GM12801 (cell line): ENCODE results near the gene ZFP62.

Experiments
- TF ChIP-seq, protein P1 (sequence below): IDR thresholded peaks from one replicate; pipeline ENCODE4 v1.5.1; 2011; ENCODE audit warnings: control low read depth; ENCODE audit not compliant: insufficient read length; ENCODE audit errors: extremely low read depth

Gene ZFP62

DNA sequence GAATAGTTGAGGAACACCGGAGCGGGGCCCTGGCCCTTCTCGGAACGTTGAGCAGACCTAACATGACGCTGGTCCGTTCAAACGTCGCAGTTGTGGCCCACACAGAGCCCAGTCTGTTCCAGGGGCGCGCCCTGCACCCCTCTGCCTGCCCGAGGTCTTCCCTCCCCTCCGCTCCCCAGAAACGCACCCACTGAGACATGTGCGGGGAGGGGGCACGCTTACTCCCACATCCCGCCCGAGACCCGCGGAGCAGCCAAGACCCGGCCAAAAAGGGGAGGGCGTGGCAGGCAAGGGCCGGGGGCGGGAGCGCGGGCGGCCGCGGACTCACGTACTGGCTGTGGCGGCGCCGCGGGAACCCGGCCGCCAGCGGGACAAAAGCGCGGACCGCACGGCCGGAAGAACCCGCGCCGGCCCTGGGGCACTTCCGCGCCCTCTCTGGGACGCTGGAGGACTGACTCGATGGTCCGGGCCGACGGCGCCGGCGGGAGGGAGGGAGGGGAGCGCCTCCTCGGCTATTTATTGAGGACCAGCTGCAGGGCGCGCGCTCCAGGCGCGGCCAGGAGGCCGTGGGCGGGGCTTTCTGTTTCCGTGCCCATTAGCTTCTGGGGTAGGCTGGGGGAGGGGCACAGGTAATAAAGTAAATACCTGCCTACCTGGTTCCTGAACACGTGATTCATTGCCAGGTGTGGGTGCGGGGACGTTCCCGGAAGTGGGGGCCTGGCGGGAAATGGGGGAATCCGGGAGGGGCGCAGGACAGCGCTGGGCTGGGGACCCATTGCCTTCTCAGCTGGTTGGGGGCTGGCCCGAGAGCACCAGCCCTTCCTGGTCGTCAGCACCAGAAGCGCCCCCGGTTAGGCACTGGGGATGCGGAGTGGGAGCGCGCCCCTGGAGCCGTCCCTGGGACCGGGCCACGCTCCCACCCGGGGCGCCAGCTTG is at the start of gene ZFP62:
TSS of gene ZFP62 (minus strand) at position 390 of the 936 bp plus-strand sequence. CDS start at position 333, 57 bp downstream.
- TF ChIP-seq, protein P1, sequence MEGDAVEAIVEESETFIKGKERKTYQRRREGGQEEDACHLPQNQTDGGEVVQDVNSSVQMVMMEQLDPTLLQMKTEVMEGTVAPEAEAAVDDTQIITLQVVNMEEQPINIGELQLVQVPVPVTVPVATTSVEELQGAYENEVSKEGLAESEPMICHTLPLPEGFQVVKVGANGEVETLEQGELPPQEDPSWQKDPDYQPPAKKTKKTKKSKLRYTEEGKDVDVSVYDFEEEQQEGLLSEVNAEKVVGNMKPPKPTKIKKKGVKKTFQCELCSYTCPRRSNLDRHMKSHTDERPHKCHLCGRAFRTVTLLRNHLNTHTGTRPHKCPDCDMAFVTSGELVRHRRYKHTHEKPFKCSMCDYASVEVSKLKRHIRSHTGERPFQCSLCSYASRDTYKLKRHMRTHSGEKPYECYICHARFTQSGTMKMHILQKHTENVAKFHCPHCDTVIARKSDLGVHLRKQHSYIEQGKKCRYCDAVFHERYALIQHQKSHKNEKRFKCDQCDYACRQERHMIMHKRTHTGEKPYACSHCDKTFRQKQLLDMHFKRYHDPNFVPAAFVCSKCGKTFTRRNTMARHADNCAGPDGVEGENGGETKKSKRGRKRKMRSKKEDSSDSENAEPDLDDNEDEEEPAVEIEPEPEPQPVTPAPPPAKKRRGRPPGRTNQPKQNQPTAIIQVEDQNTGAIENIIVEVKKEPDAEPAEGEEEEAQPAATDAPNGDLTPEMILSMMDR: no peak

DNA sequence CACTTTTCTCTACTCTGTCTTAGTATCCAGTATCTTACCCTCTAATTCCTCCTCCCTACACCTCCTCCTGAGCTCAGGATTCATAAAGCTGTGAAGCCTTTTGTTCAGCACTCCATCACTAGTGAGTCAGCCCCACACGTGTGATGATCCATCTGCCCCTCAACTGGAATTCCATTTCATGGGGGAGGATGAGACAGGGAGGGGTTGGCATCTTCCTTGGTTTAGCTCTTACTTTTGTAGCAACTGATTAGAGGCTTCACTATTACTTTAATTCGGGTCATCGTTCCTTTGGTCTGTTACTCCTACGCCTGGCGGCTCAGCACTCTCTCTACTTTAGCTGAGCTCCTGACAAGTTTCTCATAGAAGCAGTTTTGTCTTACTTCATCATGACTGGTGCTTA is 49.7 kb upstream of the ZFP62 start:
- TF ChIP-seq, protein P1: no peak

DNA sequence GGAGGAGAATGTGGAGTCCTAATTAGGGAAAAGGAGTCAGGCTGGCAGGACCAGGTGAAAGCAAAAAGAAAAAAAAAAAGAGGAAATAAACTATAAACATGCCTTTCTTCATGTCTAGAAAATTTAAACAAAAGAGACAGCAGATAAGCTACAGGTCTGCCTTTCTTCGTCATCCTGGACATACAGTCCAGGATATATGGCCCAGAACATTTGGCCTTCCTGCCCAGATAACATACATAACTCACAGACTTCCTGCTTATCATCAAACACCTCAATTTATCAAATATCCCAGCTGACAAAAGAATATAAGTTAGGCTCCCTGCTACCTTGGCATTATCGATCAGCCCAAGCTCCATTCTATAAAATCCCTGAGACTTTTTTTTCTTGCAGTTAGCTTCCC is 49.1 kb upstream of the ZFP62 start:
- TF ChIP-seq, protein P1: no peak

DNA sequence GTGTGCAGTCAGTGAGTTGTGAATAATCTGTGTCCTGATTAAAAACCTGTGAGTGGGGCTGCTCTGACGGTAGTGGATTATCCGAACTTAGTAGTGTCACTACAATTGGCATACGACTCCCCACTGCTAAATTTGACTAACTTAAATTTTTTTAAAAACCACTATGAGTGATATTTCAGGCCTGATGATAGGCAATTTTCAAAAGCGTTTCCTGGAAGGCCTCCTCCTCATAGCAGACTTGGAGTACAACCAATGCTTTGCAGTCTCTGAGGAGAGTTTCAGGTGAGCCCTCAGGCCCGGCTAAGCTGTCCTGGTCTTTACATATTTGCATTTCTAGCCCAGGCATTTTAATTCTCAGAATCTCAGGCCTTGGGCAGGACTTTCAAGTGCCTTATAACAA is 48.7 kb upstream of the ZFP62 start:
- TF ChIP-seq, protein P1: no peak

DNA sequence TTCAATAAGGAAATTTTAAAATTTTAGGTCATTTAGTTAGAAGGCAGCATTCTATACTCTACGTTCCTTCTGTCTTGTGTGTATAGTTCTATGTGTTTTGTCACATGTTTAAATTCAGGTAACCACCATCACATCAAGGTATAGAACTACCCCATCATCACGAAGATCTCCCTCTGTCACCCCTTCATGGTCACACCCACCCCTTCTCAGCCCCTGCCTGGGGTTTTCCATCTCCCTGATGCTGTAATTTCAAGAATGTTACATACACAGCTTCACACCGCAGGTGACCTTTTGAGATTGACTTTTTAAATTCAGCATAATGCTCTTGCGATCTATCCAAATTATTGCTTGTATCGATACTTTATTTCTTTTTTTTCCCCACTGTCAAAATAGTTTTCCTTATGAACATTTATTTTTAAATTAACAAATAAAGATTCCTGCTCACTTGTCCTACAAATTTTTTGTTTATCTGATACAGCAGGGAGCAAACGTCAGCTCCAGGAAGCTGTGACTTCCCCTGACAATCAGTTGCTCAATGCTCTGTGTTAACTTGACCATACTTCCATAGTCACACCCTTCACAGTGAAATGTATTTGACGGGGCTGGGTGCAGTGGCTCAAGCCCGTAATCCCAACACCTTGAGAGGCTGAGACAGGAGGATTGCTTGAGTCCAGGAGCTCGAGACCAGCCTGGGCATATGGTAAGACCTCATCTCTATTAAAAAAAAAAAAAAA is 48.1 kb upstream of the ZFP62 start:
- TF ChIP-seq, protein P1: no peak

DNA sequence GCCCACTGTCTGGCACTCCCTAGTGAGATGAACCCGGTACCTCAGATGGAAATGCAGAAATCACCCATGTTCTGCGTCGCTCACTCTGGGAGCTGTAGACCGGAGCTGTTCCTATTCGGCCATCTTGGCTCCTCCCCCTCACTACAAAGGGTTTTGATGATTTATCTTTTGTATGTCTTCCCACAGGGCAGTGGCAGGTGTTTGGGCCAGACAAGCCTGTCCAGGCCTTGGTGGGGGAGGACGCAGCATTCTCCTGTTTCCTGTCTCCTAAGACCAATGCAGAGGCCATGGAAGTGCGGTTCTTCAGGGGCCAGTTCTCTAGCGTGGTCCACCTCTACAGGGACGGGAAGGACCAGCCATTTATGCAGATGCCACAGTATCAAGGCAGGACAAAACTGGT is 47.3 kb upstream of the ZFP62 start:
- TF ChIP-seq, protein P1: no peak

DNA sequence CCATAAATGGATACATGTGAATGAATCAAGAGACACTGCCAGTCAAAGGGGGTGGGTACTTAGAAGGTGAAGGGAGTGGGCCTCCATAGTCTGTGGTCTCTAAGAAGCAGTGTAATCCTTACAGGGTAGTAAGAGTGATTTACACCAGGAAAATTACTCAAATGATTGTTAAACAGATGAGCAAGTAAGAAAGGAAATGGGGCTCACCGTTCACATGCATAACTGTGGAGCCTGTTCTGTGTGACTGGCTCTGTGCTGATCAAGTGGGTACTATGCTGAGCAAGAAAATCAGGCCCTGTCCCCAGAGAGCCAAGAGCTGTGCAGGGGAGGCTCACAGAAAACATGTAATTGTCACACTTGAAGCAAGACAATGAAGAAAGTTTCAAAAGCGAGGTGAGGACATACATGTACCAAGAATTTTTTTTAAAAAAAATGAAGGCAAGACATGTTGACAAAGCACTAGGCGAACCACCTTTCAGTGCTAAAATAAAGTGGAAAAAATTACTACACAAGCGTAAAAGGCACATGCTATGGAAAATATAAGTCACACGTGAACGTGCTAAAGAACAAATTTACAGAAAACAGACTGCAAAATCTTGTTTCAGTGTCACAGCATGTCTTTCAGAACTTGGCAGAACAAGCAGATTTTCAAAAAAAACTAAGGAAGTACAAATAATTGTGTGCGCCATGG is 40.4 kb upstream of the ZFP62 start:
- TF ChIP-seq, protein P1: no peak
